T-helper 2 cell treated with Interferon-gamma antibody and Interleukin-4, amounts not matched to agents 5 μg/mL and 100 μg/mL, for 36 hours (primary cell): ENCODE measurements around the gene PCP4L1.
"Not testable (repeated sequence)": the region's sequence is repeated elsewhere in the genome, so short reads cannot be mapped to it uniquely, and the experiment has no call there.

ENCODE experiments used
- DNase-seq: peaks from one replicate; pipeline ENCODE4 v3.0.0; 2021; ENCODE audit warnings: low spot score
- H3K27ac Mint-ChIP-seq: one replicate; pipeline ENCODE4 v1.8.0; 2021; ENCODE audit warnings: mild to moderate bottlenecking, mixed read lengths
- H3K27me3 Mint-ChIP-seq: one replicate; pipeline ENCODE4 v1.8.0; 2021; ENCODE audit warnings: low read depth, mixed read lengths
- H3K36me3 Mint-ChIP-seq: one replicate; pipeline ENCODE4 v1.8.0; 2021; ENCODE audit warnings: low read depth, mixed read lengths
- H3K4me1 Mint-ChIP-seq: one replicate; pipeline ENCODE4 v1.8.0; 2021; ENCODE audit warnings: low read depth, mixed read lengths
- H3K4me3 Mint-ChIP-seq: one replicate; pipeline ENCODE4 v1.8.0; 2022; ENCODE audit warnings: mild to moderate bottlenecking, moderate library complexity, mixed read lengths
- H3K9me3 Mint-ChIP-seq: one replicate; pipeline ENCODE4 v1.8.0; 2021; ENCODE audit warnings: mixed read lengths

Gene PCP4L1

DNA sequence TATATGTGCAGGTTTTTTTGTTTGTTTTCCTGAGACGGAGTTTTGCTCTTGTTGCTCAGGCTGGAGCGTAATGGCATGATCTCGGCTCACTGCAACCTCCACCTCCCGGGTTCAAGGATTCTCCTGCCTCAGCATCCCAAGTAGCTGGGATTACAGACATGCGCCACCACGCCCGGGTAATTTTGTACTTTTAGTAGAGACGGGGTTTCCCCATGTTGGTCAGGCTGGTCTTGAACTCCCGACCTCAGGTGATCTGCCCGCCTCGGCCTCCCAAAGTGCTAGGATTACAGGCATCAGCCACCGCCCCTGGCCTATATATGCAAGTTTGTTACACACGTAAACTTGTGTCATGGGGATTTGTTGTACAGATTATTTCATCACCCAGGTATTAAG, 33.9 kb upstream of the PCP4L1 start:
- Mint-ChIP-seq H3K36me3 (peaks cover 19% of the 10 kb centered on the region), H3K4me1 (peaks cover 23% of the 10 kb centered on the region)
- not testable (repeated sequence) for H3K27ac Mint-ChIP-seq, H3K9me3 Mint-ChIP-seq, H3K27me3 Mint-ChIP-seq, H3K4me3 Mint-ChIP-seq, DNase-seq

DNA sequence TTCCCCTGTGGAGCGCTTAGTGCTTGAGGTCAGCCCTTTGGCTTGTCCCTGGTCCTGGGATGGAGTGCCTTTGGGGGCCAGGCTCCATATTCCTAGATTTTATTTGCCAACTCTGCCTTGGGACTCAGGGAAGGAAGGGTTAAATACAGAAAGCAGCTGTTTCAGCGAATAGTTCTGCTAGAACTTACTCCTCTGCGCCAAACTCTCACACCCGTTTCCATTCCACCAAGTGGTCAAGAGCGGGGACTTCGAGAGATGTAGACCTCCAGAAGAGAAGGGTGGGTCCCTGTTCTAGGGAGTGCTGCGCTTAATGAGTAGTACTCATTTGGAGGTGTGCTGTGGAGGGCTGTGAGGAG, 33.4 kb upstream of the PCP4L1 start:
- Mint-ChIP-seq H3K4me3 (peak overlapping the region; percentile 22), H3K27ac (peak overlapping the region; percentile 99)

DNA sequence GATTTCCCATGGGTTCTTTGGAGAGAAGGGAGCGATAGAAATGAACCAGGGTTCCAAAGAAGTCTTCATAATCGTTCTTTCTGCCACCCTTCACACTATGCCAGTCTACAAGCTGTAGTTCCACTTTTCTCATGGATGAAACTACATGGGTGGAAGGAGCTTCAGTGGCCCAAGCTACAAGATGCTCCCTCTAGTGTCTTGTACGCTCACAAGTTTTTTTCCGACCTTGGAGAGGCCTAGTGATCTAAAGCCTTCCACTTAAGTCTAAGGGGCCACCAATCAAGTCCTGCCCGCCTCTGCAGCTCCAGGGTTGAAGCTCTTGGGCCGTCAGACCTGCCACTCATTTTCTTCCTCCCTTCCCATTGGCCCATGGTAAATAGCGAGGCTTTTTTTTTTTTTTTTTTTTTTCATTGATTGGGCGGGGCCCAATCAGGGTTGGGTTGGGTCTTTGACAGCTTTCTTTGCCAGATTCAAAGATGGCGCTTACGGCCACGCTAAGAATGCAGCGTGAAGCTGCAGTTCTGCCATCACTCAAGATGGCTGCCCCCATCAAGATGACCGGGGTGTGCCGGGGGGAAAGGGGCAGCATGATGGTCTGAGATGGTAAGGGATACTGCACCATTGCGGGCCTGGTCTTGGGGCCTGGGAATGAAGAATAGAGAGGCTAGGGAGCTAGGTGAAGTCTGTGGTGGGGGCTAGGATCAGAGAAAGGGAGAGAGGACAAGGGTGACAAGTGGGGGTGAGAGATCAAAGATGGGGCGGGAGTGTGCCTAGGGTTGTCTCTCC, 32.8 kb upstream of the PCP4L1 start, which contains the start of gene TOMM40L:
Gene TOMM40L, plus strand, starts transcription at position 527 of the 786 bp plus-strand sequence. CDS start 430 bp downstream, outside the sequence.
- peaks cover 26% of the 10 kb centered on the region for H3K36me3 Mint-ChIP-seq
- H3K4me1 Mint-ChIP-seq: peaks cover 23% of the 10 kb centered on the region
- H3K4me3 Mint-ChIP-seq: peak within 1 kb of the TSS; percentile 99
- peak within 1 kb of the TSS; percentile 99 for H3K27ac Mint-ChIP-seq
- peak; percentile 90 for DNase-seq
- H3K9me3 Mint-ChIP-seq: no peaks in the 10 kb centered on the region
- H3K27me3 Mint-ChIP-seq: no peaks in the 10 kb centered on the region

More for the DNA sequence above, 33.4 kb upstream of the PCP4L1 start:
- no peak for DNase-seq
- peaks cover 23% of the 10 kb centered on the region for H3K4me1 Mint-ChIP-seq
- H3K36me3 Mint-ChIP-seq: peaks cover 23% of the 10 kb centered on the region
- H3K9me3 Mint-ChIP-seq: no peaks in the 10 kb centered on the region
- H3K27me3 Mint-ChIP-seq: no peaks in the 10 kb centered on the region

DNA sequence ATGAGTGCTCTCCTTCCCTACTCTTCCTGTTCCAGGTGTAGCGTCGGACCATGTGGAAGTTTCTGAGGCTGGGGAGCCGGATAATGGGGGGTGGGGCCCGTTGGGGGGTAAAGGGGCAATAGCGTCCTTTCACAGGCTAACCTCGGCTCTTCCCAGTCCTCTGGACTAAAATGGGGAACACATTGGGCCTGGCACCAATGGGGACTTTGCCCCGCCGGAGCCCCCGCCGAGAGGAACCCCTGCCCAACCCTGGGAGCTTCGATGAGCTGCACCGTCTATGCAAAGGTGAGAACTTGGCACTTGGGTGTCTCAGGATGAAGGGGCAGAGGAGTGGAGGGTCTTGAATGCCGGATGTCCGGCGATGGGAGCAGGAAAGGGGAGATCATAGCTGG, 32.2 kb upstream of the PCP4L1 start:
- Mint-ChIP-seq H3K27me3 (no peaks in the 10 kb centered on the region), H3K4me3 (peak overlapping the region; percentile 99), H3K27ac (peak overlapping the region; percentile 99), H3K36me3 (peaks cover 26% of the 10 kb centered on the region), H3K9me3 (no peaks in the 10 kb centered on the region), H3K4me1 (peaks cover 23% of the 10 kb centered on the region)
- no peak for DNase-seq

DNA sequence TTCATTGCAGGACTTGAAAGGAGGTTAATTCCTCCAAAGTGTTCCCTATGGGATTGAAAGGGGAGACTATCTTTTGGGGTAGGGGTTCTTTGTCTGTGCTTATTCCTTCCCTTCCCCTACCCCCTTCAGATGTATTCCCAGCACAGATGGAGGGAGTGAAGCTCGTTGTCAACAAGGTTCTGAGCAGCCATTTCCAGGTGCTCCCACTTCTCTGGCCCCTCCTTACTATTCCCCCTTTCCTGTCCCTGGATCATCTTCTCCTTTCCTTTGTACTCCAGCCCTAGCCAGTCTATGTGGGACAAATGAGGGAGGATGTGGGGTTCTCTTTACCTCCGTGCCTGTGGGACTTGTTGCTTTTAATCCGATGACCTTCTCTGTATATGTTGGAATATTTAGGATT, 31.8 kb upstream of the PCP4L1 start:
- Mint-ChIP-seq H3K4me3 (peak overlapping the region; percentile 99), H3K27ac (peak overlapping the region; percentile 99), H3K27me3 (no peaks in the 10 kb centered on the region), H3K9me3 (no peaks in the 10 kb centered on the region), H3K4me1 (peaks cover 23% of the 10 kb centered on the region), H3K36me3 (peaks cover 26% of the 10 kb centered on the region)
- no peak for DNase-seq

DNA sequence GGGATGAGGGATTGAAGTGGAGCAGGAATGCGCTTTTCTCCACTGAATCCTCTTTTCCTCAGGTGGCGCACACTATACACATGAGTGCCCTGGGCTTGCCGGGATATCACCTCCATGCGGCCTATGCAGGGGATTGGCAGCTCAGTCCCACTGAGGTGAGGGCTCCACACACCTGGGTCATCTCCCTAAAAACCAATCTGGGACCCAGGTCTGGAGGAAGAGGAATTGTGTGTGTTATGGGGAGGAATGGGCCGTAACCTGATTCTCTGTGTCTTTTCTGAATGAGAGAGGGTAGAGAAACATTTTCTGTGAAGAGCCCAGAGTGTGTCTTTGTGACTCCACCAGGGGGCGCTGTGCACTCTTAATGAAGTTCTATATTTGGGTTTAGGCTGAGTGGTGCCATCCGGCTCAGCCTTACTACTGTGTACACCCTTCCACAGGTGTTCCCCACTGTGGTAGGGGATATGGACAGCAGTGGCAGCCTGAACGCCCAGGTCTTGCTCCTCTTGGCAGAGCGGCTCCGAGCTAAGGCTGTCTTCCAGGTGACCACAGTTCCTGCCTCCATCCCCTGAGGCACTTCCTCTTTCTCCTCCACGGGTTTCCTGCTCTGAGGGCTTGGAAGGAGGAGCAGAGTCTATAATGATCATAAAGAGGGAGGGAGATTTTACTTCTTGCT, 31.2 kb upstream of the PCP4L1 start:
- peak; percentile 76 for DNase-seq
- Mint-ChIP-seq H3K4me1 (peaks cover 23% of the 10 kb centered on the region), H3K36me3 (peaks cover 26% of the 10 kb centered on the region), H3K27me3 (no peaks in the 10 kb centered on the region), H3K4me3 (peak overlapping the region; percentile 99), H3K9me3 (no peaks in the 10 kb centered on the region), H3K27ac (peak overlapping the region; percentile 99)

DNA sequence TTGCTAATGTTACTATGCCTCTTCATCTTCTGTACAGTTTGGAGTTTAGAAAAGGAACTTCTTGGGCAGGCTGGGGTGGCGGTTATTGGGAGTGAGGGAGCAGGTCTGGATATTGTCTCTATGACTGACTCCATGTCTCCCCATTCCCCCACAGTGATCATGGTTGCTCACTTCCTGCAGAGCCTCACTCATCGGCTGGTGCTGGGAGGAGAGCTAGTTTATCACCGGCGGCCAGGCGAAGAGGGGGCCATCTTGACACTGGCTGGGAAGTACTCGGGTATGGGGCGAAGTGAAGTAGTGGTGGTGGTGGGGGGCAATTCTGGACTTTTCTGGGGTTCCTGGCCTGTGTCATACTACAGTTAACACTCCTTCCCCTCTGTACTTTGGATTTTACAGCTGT, 30.5 kb upstream of the PCP4L1 start:
- DNase-seq: no peak
- Mint-ChIP-seq H3K27ac (peak overlapping the region; percentile 39), H3K27me3 (no peaks in the 10 kb centered on the region), H3K4me3 (peak overlapping the region; percentile 99), H3K36me3 (peaks cover 26% of the 10 kb centered on the region), H3K9me3 (no peaks in the 10 kb centered on the region), H3K4me1 (peaks cover 23% of the 10 kb centered on the region)

DNA sequence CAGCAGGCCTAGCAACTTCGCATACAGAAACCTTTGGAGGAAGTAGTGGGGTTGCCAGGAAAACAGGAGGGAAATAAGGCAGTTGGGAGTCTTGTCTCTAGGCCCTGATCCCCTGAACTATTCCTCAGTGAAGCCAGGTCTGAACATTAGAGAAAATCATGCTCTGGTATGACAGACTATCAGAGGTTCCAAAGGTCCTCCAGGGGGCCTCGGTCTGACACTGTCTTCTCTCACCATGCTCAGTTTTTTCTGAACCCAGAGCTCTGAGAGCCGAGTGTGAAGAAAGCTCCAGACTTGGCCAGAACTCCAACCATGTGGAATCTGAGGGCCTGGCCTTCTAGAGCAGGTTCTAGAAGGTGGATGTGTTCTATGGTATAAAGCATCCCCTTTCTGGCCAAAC, 28.6 kb upstream of the PCP4L1 start:
- H3K4me1 Mint-ChIP-seq: peaks cover 23% of the 10 kb centered on the region
- no peak overlapping the region for H3K4me3 Mint-ChIP-seq
- DNase-seq: no peak
- H3K9me3 Mint-ChIP-seq: no peaks in the 10 kb centered on the region
- H3K36me3 Mint-ChIP-seq: peaks cover 26% of the 10 kb centered on the region
- H3K27ac Mint-ChIP-seq: no peak overlapping the region
- H3K27me3 Mint-ChIP-seq: no peaks in the 10 kb centered on the region

DNA sequence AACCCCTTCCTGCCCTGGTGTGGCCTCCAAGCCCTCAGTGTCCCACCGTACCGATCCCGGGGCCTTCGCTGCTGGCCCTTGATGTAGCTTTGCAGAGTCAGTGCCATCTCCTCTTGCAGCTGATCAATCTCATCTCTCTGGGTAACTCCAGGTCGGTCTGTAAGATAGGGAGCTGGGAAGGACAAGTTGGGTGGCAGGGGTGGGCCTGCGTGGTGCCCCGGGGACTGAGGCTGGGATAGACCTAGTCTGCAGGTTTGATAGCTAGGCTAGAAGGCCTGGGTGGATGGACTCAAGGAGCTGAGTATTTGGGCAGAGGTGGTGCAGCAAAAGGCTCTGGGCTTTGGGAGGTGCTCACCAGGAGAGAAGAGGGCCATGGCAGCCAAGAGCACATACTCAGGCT, 27.8 kb upstream of the PCP4L1 start:
- no peak for DNase-seq
- H3K27ac Mint-ChIP-seq: no peak overlapping the region
- peaks cover 26% of the 10 kb centered on the region for H3K36me3 Mint-ChIP-seq
- H3K4me3 Mint-ChIP-seq: no peak overlapping the region
- peaks cover 18% of the 10 kb centered on the region for H3K4me1 Mint-ChIP-seq
- H3K27me3 Mint-ChIP-seq: no peaks in the 10 kb centered on the region
- no peaks in the 10 kb centered on the region for H3K9me3 Mint-ChIP-seq

DNA sequence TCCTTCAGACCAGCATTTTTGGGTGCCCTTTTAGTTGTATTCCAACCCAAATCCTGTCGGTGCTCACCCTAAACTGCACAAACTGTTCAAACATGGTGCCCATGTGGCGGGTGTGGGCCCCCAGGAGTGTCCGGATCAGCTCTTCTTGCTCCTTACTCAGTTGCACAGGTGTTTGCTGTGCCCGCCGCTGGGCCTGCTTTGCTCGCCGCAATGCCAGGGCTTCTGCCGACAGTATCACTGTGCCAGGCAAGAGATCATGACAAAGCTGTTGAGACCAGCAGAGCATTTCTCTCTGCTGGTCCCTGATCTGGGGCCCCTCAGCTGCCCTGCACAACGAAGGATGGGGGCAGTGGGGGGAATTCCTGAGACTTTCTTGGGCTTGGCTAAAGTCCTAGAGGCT, 25.4 kb upstream of the PCP4L1 start:
- Mint-ChIP-seq H3K27me3 (no peaks in the 10 kb centered on the region), H3K4me1 (no peaks in the 10 kb centered on the region), H3K27ac (no peak overlapping the region), H3K4me3 (no peak overlapping the region), H3K9me3 (no peaks in the 10 kb centered on the region), H3K36me3 (peaks cover 19% of the 10 kb centered on the region)
- no peak for DNase-seq

DNA sequence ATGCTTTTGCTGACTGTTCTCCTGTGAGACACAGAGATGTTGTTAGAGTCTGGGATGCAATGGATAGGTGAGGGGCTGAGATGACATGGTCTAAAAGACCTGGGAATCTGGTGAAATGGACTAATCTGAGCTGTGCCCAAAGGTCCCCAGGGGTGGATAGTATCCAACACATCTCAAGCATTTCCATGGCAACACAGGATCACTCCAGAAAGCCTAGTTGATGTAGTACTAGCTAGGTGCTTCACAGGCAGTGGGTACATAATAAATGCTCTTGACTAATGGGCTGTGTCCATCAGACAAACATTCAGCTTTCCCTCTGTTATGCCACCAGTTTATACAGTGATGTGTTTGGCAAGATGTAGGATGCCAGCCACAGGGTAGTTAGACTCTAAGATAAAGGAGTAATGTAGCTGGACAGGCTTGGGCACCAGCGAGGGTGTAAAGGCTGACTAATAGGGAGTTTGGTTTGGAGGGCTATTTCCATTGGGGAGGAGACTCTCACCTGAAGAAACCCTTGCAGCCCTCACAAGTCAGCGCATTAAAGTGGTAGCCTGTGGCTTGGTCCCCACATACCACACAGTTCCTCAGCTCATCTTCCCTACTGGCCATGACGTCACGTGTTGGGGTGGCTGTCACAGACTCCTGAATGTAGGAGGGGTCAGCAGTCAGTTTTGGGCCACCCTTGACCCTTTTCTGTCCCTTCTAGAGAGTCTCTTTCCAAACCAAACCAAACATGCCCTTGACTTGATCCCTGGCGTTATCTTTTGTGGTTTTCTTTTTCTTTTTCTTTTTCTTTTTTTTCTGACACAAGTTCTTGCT, 22.4 kb upstream of the PCP4L1 start:
- Mint-ChIP-seq H3K36me3 (no peaks in the 10 kb centered on the region), H3K27me3 (peaks cover 7% of the 10 kb centered on the region), H3K27ac (no peak overlapping the region), H3K9me3 (no peaks in the 10 kb centered on the region), H3K4me3 (no peak overlapping the region), H3K4me1 (no peaks in the 10 kb centered on the region)
- no peak for DNase-seq

DNA sequence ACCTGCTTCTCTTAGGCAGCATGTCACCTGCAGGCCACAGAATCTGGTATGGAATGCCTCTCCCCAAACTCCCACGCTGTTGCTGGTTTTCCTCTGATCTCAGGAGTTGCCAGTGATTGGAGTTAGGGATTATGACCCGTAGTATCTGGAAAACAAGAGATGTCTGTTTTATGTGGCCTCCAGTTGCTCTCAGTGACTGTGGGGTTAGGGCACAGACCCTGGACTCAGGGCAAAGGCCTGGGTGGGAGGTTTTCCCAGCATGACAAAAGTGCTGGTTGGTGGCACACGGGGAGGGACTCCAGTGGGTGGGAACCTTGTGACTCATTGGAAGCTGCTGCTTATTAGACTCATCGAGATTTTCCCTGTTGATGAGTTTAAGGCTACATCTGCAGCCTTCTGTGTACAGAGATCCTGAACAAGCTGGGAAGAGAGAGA, 20.5 kb upstream of the PCP4L1 start, which contains the start of gene NR1I3:
Gene NR1I3, minus strand, starts transcription at position 165 of the 435 bp plus-strand sequence. CDS start 1,638 bp downstream, outside the sequence.
- DNase-seq: no peak
- H3K4me3 Mint-ChIP-seq: no peak within 1 kb of the TSS
- H3K4me1 Mint-ChIP-seq: no peaks in the 10 kb centered on the region
- H3K27me3 Mint-ChIP-seq: peaks cover 17% of the 10 kb centered on the region
- H3K9me3 Mint-ChIP-seq: no peaks in the 10 kb centered on the region
- no peak within 1 kb of the TSS for H3K27ac Mint-ChIP-seq
- H3K36me3 Mint-ChIP-seq: no peaks in the 10 kb centered on the region

DNA sequence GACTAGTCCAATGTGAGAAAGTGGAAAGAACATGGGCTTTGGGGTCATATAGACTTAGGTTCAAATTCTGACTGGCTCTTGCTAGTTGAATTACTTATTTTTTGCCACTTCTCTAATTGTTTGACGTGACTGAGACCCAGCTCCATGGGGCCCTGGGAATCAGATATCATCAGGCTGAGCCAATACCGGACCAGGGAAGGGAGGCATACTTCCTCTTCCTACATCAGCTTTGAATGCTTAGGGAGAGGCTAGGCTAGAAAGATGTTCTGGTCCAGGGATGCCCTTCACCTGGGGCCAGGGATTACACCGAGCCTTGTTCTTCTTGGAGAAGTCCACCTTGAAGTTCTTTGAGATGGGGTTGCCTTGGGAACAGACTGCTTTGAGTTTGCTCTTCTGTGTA, 16.9 kb upstream of the PCP4L1 start:
- no peaks in the 10 kb centered on the region for H3K4me1 Mint-ChIP-seq
- no peak overlapping the region for H3K27ac Mint-ChIP-seq
- DNase-seq: no peak
- no peaks in the 10 kb centered on the region for H3K36me3 Mint-ChIP-seq
- H3K9me3 Mint-ChIP-seq: no peaks in the 10 kb centered on the region
- peaks cover 19% of the 10 kb centered on the region for H3K27me3 Mint-ChIP-seq
- H3K4me3 Mint-ChIP-seq: no peak overlapping the region

DNA sequence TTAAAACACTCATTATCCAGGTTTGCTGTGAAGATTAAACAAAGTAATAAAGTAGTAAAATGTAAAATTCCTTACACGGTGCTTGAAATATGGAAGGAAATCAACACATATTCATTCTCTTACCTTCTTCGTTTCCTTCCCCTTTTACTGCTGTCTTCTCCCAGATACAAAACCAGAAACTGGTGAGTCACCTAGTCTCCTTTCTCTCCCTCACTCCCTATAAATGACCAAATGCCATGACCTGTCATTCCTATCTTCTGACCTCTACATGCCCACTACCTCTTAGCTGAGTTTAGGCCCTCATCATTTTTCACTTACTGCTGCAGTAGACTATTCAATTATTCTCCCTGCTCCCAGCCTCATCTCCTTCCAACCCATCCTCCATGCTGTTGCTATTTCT, 16.2 kb upstream of the PCP4L1 start:
- H3K27me3 Mint-ChIP-seq: peaks cover 19% of the 10 kb centered on the region
- H3K27ac Mint-ChIP-seq: no peak overlapping the region

More for the DNA sequence above, 16.2 kb upstream of the PCP4L1 start:
- H3K36me3 Mint-ChIP-seq: no peaks in the 10 kb centered on the region
- no peak overlapping the region for H3K4me3 Mint-ChIP-seq
- H3K4me1 Mint-ChIP-seq: no peaks in the 10 kb centered on the region
- DNase-seq: no peak
- no peaks in the 10 kb centered on the region for H3K9me3 Mint-ChIP-seq
